GM21360 (cell line): ENCODE results near the gene CLEC16A.
A peak's percentile ranks its signal among the peaks of the same experiment; 100 is the strongest.

ENCODE experiments used
- ATAC-seq: cut with Tn5 transposase; IDR thresholded peaks from one replicate; pipeline ENCODE4 v1.9.1; 2021; ENCODE audit warnings: mild to moderate bottlenecking, moderate library complexity; ENCODE audit not compliant: unreplicated experiment

CLEC16A gene

GRCh38 chr16:11076259-11077018 is 132.1 kb downstream of the CLEC16A start:
- peak; percentile 52 for ATAC-seq

GRCh38 chr16:11078812-11079459 is 134.6 kb downstream of the CLEC16A start:
- ATAC-seq: no peak

- ATAC-seq: no peak
These were observed 135.4 kb downstream of the CLEC16A start for GRCh38 chr16:11079652-11080187.

GRCh38 chr16:11080327-11080967 is 136.1 kb downstream of the CLEC16A start:
- ATAC-seq: no peak

- no peak for ATAC-seq
These were observed 136.8 kb downstream of the CLEC16A start for GRCh38 chr16:11080999-11081630.

GRCh38 chr16:11082108-11082859 is 137.9 kb downstream of the CLEC16A start:
- ATAC-seq: no peak

- no peak for ATAC-seq
These were observed 138.6 kb downstream of the CLEC16A start for GRCh38 chr16:11082860-11083388.

GRCh38 chr16:11084484-11084875 is 140.1 kb downstream of the CLEC16A start:
- ATAC-seq: no peak

GRCh38 chr16:11084876-11085485 is 140.6 kb downstream of the CLEC16A start:
- ATAC-seq: no peak

- no peak for ATAC-seq
These were observed 141.6 kb downstream of the CLEC16A start for GRCh38 chr16:11085916-11086315.

GRCh38 chr16:11087691-11088073 is 143.3 kb downstream of the CLEC16A start:
- no peak for ATAC-seq

GRCh38 chr16:11088074-11088730 is 143.8 kb downstream of the CLEC16A start:
- no peak for ATAC-seq

- ATAC-seq: no peak
These were observed 144.5 kb downstream of the CLEC16A start for GRCh38 chr16:11088831-11089230.

- ATAC-seq: no peak
These were observed 145.2 kb downstream of the CLEC16A start for GRCh38 chr16:11089504-11090124.

GRCh38 chr16:11090232-11090631 is 145.9 kb downstream of the CLEC16A start:
- no peak for ATAC-seq

GRCh38 chr16:11091021-11091785 is 146.8 kb downstream of the CLEC16A start:
- ATAC-seq: no peak

- no peak for ATAC-seq
These were observed 148.6 kb downstream of the CLEC16A start for GRCh38 chr16:11092788-11093571.
